ENCODE measurements around the gene RAPGEF6. TPM values are rescaled to one million over a fixed set of nuclear protein-coding genes. Genes with fewer than 3 reads are reported as not detected.
"Not testable (repeated sequence)": the region's sequence is repeated elsewhere in the genome, so short reads cannot be mapped to it uniquely, and the experiment has no call there.

The RAPGEF6 gene
- polyA plus RNA-seq, 1 experiment = 13.1 TPM

DNA sequence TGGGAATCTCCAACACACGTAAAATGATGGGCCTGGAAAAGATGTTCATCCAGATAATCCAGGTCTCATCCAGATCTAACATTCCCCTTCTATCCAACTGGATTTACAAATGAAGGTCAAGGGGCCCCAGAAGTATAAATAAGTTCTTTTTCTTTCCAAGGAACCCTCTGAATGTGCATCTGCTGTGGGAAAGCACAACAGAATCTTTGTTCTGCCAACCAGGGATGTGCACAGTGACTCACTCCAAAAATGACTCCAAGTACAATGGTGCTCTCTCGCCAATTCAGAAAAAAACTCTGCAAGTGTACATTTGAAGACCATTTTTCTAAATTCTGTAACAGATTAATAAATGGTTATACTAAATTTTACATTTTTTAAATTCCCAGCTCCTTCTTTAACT lies 12.4 kb downstream of the RAPGEF6 start:
- POLR2A ChIA-PET = no interaction called here
- Histone ChIP-seq H3K27me3 (ENCODE audit: control insufficient read depth, insufficient read depth, low read length) (no peaks in the 10 kb centered on the region), H3K4me3 (ENCODE audit: low read depth, low read length) (no peak overlapping the region)

DNA sequence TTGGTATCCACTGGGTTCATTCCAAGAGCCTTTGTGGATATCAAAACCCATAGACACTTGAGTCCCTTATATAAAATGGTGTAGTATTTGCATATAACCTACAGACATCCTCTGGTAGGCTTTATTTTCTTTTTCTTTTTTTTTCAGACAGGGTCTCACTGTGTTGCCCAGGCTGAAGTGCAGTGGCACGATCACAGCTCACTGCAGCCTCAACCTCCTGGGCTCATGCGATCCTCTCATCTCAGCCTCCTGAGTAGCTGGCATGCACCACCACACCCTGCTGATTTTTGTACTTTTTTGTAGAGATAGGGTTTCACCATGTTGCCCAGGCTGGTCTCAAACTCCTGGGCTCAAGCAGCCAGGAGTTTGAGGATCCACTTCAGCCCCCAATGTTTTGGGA lies 13.9 kb downstream of the RAPGEF6 start:
- H3K27ac ChIP-seq (ENCODE audit: low read depth, low read length); H3K27me3 ChIP-seq (ENCODE audit: control insufficient read depth, insufficient read depth, low read length); CTCF ChIA-PET; H3K4me3 ChIP-seq (ENCODE audit: low read depth, low read length); DNase-seq (ENCODE audit: low read depth, low spot score); H3K9me3 ChIP-seq (ENCODE audit: control insufficient read depth, insufficient read depth, low read length); POLR2A ChIA-PET: not testable (repeated sequence)

More for the DNA sequence above, 12.4 kb downstream of the RAPGEF6 start:
- TF ChIP-seq, protein P1, sequence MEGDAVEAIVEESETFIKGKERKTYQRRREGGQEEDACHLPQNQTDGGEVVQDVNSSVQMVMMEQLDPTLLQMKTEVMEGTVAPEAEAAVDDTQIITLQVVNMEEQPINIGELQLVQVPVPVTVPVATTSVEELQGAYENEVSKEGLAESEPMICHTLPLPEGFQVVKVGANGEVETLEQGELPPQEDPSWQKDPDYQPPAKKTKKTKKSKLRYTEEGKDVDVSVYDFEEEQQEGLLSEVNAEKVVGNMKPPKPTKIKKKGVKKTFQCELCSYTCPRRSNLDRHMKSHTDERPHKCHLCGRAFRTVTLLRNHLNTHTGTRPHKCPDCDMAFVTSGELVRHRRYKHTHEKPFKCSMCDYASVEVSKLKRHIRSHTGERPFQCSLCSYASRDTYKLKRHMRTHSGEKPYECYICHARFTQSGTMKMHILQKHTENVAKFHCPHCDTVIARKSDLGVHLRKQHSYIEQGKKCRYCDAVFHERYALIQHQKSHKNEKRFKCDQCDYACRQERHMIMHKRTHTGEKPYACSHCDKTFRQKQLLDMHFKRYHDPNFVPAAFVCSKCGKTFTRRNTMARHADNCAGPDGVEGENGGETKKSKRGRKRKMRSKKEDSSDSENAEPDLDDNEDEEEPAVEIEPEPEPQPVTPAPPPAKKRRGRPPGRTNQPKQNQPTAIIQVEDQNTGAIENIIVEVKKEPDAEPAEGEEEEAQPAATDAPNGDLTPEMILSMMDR (IDR thresholded peaks at IDR 0.05; ENCODE audit: low read depth, low read length) = no peak
- Histone ChIP-seq H3K27ac (ENCODE audit: low read depth, low read length) (no peak overlapping the region), H3K9me3 (ENCODE audit: control insufficient read depth, insufficient read depth, low read length) (no peaks in the 10 kb centered on the region)
- CTCF ChIA-PET = no interaction called here
- no peak for DNase-seq (ENCODE audit: low read depth, low spot score)

DNA sequence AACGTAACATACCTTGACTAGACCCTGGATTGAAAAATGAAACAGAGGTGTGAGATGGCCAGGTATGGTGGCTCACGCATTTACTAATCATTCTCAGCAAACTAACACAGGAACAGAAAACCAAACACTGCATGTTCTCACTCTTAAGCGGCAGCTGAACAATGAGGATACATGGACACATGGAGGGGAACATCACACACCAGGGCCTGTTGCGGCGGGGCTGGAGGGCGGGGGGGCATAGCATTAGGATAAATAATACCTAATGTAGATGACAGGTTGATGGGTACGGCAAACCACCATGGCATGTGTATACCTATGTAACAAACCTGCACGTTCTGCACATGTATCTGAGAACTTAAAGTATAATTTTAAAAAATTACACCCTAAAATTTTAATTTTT lies 15.9 kb downstream of the RAPGEF6 start:
- POLR2A ChIA-PET = no interaction called here
- no peaks in the 10 kb centered on the region for H3K27me3 ChIP-seq (ENCODE audit: control insufficient read depth, insufficient read depth, low read length)
- DNase-seq (ENCODE audit: low read depth, low spot score) = no peak
- no peak overlapping the region for H3K27ac ChIP-seq (ENCODE audit: low read depth, low read length)
- no peaks in the 10 kb centered on the region for H3K9me3 ChIP-seq (ENCODE audit: control insufficient read depth, insufficient read depth, low read length)
- CTCF ChIA-PET = no interaction called here
- TF ChIP-seq, protein P1 (IDR thresholded peaks at IDR 0.05; ENCODE audit: low read depth, low read length) = no peak
- no peak overlapping the region for H3K4me3 ChIP-seq (ENCODE audit: low read depth, low read length)

DNA sequence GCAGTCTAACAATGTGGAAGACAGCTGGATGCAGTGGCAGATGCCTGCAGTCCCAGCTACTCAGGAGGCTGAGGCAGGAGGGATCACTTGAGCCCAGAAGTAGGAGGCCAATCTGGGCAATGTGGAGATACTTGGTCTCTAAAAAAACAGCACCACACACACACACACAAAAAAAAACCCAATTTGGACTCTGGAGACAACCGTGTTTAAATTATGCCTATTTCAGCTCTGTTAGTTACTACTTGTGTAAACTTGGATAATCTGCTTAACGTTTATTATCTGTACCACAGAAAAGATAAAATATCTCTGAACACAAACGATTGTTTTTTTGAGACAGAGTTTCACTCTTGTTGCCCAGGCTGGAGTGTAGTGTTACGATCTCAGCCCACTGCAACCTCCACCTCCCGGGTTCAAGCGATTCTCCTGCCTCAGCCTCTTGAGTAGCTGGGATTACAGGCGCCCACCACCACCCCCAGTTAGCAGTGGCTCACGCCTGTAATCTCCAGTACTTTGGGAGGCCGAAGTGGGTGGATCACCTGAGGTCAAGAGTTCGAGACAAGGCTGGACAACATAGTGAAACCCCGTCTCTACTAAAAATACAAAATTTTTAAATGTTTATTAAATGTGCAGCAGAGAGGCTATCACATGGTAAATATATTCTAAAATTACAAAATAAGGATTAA lies 17.7 kb downstream of the RAPGEF6 start:
- no peak overlapping the region for H3K27ac ChIP-seq (ENCODE audit: low read depth, low read length)
- no peak for DNase-seq (ENCODE audit: low read depth, low spot score)
- no peaks in the 10 kb centered on the region for H3K9me3 ChIP-seq (ENCODE audit: control insufficient read depth, insufficient read depth, low read length)
- ChIA-PET POLR2A (no interaction called here), CTCF (interaction anchor here (0.6 kb wide), 1 partner anchor 745 kb away, joined by 3 read pairs; no protein-coding TSS in a partner anchor)
- no peaks in the 10 kb centered on the region for H3K27me3 ChIP-seq (ENCODE audit: control insufficient read depth, insufficient read depth, low read length)
- TF ChIP-seq, protein P1 (IDR thresholded peaks at IDR 0.05; ENCODE audit: low read depth, low read length) = no peak
- H3K4me3 ChIP-seq (ENCODE audit: low read depth, low read length) = no peak overlapping the region

DNA sequence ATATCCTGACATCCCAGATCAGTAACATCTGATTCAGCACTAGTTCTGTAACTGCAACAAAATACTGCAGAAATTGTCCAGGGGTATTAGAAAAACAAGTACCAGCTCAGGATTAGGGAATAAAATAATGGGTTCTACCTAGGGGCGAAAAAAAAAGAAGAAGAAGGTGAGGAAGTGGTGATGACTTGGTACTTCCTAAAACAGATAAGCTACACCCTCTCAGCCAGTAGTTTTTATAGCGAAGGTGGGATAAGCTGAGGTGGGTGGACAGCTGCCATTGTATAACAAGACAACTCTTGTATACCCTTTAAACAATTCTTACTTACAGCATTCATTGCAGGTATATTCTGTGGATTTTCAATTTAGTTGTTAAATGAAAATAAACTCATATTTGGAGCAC lies 19.1 kb downstream of the RAPGEF6 start:
- no peak overlapping the region for H3K4me3 ChIP-seq (ENCODE audit: low read depth, low read length)
- POLR2A ChIA-PET = interaction anchor here (0.8 to 1.1 kb wide), 3 partner anchors 22 to 26 kb away, joined by 3 read pairs; no protein-coding TSS in a partner anchor
- no peak overlapping the region for H3K27ac ChIP-seq (ENCODE audit: low read depth, low read length)
- DNase-seq (ENCODE audit: low read depth, low spot score) = no peak
- H3K27me3 ChIP-seq (ENCODE audit: control insufficient read depth, insufficient read depth, low read length) = no peaks in the 10 kb centered on the region
- H3K9me3 ChIP-seq (ENCODE audit: control insufficient read depth, insufficient read depth, low read length) = no peaks in the 10 kb centered on the region
- CTCF ChIA-PET = interaction anchor here (0.6 to 1.9 kb wide), 3 partner anchors 23 to 50 kb away, joined by 3 to 10 read pairs (median 3); no protein-coding TSS in a partner anchor
- TF ChIP-seq, protein P1 (IDR thresholded peaks at IDR 0.05; ENCODE audit: low read depth, low read length) = no peak
